Ammon's horn (tissue), 1 donor: ENCODE measurements around the gene PARD3.

Source experiments
- DNase-seq: peaks from one replicate; pipeline ENCODE4 v3.0.0-alpha.2; 2016; ENCODE audit warnings: low spot score

PARD3 gene

DNA sequence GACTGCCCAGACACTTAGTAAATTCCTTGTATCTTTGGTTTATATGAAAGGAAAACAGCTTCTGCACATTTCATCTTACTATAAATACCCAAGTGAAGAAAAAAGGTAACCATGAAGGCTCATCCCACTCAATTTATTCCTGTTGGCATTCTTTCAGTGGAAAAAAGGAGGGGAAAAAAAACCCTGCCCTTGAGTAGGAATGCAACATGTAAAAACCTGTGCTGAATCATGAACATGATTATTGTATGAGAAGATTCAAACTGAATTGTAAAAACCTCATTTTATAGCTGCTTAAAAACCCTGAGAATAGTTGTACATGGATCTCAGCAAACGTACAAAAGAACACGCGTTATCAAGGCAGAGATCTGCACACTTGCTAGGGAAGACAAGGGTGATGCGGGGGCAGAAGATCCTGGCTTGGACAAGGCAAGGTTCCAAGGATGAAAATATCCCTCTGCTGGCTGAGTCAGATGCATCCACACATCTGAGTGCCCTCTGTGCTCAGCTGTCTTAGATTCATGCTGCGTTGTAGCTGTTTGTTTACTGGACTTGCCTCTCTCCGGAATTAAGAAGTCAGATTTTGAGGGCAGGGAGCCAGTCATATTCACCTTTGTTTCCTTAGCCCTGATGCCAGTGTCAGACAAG, 658.2 kb downstream of the PARD3 start:
- peak; percentile 16 for DNase-seq

DNA sequence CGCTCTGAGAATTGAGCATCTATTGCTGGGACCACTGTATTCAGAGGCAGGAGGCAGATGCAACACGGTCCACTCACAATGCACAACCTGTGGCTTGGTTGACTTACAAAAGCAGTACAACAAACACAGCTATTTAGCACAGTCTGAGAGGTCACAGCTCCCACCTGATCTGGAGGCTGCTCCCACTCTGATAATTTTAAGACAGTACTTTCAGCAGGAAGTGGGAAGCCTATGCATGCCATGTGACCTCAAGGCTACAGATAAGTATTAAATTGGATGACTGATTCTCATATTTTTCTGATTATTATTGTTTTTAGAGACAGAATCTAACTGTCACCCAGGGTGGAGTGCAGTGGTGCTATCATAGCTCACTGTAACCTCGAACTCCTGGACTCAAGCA, 659.3 kb downstream of the PARD3 start:
- DNase-seq: no peak

DNA sequence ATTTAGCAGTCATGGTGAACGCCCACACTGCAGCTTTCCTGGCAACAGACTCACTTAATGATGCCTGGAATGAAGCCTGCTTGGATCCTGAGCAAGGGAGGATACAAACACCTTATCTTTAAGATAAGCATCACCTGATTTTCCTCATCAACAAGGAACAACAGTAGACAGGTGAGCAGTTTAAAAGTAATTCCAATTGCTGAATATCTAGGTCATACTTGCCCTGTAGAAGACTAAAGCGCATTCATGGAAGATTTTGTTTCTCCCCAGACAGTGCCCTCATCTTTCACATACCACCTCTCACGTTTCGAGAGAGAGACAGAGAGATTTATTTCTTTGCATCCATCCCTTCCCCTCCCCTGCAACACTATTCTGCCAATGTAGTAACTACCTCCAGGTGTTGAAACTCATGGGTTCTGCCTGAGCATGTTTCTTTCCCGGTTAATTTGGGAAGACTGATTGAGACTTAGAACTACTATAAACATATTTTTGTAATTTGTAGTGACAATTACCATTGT, 660.7 kb downstream of the PARD3 start:
- no peak for DNase-seq

DNA sequence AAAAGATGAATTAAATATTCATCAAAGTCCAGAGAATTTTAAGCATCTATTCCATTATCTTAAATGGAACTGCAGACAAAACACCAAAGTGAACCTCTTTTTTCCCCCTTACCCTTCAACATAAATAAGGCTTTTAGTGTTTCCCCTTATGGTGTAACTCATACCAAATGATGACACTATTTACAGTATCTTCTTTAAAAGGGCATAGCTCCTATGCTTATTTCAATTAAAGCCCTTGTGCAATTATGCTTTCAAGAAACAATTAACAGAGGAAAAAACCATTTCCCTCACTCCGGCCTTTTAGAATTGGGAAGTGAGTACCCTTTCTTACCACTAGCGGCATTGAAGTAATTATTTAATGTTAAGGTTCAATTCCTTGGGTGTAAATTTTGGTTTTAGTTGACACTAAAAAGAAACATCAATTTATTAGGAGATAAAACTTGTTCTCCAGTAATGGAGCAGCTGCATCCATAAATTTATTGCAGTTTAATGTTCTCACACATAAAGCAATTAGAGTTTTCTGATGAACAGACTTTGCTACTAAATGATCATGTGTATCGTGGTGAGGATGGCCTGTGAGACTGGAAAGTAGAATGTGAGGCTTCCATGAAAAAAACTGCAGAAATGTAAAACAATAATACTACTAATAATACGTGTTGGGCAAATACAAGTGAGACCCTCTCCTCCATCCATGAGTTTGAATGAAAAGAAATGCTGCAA, 661.3 kb downstream of the PARD3 start:
- no peak for DNase-seq

DNA sequence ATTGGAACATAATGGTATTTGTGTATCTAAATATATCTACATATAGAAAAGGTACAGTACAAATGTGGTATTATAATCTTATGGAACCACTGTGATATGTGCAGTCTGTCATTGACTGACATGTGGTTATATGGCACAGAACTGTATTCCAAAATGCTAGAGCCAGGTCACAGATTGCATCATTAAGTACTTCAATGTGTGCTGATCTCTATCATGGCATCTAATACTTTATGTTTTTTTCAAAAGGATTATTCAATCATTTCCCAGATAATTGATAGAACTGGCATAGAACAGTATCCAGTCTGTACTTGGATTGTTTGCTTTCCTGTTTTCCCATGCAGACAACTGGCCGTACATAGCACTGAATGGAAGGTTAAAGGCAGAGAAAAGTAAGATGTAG, 662.7 kb downstream of the PARD3 start:
- DNase-seq: no peak

DNA sequence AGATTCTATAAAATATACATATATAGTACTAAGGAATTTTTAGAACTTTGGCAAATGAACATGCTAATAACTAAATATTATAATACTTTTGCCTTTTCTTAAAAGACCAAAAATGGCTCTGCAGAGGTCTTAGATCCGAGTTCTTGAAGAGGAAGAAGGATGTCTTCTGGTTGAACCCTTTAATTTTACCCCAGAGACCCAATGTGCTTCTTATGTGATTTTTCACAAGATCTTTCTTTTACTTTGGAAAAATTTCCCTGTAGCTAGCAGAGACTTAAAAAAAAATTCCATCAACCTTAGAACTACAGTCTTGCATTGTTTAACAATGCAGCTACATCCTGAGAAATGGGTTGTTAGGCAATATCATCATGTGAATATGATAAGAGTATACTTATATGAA, 663.2 kb downstream of the PARD3 start:
- DNase-seq: no peak

DNA sequence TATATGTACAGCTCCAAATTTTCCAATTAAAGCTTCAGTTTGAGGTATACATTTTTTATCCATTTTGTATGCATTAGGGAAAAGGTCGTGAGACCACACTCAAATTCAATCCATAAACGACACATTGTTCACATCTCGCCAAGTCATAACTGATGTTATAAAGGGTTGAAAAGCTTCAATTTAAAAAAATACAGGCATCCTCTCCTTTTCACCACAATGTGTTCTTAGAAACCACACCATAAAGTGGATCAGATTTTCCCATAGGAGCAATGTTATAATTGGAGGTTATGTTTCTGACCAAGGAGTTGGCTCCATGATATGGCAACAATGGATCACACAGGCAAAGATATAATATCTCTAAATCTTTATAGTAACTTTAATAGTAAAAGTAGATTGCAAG, 663.6 kb downstream of the PARD3 start:
- DNase-seq: no peak

DNA sequence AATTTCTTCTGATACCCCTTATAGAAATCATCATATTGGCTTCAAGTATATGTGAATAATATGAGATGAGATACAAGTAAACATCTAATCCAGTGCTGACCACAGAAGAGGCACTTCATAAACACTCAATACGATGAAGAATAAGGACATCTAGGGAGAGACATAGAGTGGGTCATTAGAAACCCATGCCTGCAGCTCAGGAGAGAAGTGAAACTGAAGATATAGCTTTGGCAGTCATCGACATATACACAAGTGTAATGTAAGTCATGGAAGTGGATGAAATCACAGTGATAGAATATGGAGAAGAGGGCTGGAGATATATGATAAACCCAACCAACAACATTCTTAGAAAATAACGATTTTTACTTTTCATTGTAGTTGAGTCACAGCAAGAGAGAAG, 665.0 kb downstream of the PARD3 start:
- no peak for DNase-seq

DNA sequence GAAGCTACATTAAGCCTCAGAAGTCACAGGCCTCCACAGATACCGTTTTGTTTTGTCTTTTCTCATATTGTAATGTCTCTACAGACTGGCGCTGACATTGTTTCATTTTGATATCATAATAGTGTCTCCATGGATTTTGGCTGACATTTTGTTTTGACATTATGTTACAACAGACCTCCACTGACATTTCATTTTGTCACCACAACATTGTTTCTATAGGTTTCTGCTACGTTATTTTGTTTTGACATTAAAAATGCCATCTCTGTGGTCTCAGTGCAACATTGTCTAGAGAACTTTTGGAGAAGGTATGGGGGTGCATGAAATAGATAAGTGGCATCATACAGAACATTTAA, 666.8 kb downstream of the PARD3 start:
- DNase-seq: no peak

DNA sequence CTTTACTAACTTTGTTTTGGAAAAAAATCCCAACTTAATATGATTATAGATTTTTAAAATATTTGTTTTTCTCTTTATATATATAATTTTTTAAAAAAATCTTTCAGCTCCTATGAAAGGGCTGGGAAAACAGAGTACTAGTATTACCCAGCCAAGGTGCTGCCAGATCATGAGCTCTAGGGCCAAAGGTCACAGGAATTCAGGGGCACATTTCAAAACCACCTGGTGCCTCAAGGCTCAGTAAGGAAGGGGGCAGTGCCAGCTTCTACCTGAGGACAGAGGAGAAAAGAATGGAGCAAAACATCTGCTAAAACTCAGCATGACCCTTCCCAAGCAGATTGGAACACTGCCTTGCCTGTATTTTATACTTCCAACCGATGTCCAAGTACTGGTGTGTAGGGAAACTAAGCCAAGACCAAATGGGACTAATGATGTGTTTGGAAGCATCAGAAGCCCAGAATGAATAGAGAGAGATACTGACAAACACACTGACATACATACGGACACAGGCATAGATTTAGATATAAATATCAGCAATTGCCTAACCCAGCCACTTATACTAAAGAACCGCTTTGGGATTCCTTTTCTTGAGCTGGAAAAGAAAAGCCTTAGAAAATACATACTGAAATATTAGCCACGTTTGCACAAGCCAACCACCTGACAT, 667.3 kb downstream of the PARD3 start:
- DNase-seq: no peak

DNA sequence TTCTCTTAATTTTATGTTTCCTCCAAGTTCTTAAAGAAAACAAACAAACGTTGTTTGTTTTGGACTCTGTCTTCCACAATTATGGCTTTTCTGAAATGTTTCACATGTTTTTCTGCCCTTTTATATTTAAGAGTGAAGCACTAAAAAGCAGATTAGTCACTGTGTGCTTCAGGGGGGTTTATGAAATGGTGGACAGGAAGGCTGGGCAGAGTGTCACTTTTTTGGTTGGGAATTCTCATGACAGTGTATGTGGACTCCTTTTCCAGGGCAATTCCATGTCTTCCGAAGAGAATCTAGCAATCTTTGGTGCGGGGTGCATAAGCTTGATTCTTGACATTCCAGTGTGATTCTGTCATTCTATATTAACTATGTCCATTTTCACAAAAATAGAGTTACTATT, 669.4 kb downstream of the PARD3 start:
- DNase-seq: no peak

DNA sequence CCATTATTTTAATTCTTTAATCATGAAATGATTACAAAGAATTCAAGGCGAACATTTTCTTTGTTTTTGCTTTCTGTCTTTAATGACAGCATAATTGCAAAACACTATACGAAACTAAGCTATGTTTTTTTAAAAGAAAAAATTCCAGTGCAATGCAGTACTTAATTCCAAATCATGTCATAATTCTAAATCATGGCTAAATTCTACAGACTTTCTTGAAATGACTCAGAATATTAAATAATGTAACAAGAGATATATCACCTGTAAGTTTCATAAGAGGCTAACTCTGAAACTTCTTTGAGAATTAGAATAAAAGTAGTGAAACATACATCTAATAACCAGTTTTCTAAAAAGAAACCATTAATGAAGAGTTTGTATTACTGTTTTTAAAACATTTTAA, 671.6 kb downstream of the PARD3 start:
- no peak for DNase-seq

DNA sequence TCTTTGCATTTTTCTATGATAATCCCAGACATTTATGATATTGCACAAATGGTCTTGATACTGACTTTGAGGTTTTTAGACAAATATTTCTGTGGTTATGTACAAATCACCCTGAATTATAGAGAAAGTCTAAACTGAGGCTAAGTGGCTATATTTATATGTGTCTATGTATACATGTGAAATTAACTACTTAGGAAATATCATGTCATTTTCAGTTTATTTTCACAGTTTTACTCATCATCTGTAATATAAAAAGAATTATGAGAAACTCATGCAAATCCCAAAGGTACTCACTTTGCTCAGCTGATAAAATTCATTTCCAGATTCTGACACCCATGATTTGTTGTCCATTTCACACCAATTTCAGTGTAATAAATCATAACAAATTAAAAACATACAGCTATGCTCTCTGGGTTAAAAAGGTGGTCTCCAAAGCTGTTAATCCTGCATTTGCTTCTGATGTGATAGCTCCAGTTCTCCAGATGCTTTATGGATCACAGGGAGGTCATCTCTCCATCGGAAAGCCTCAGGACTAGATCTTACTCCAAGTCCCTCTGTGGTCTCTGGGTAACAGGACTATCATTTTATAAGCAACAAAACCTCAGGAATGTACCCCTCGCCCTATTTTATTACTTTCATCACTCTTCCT, 673.9 kb downstream of the PARD3 start:
- DNase-seq: no peak

DNA sequence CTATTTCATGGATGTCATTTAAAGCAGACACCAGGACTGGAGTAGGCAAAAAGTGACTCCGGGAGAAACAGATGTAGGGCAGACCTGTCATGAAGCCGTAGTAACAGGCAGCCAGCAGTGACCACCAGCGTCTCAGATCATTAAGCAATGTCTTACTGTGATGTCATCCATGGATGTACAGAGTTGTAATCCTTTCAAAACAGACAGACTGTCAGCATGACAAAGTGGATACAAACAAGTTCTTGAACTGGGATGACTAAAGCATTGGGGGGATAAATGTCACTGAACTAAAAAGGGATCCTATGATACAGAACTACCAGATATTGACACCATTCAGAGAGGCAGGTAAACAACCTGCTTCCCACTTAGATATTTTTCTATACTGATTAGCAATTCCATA, 675.5 kb downstream of the PARD3 start:
- DNase-seq: no peak

DNA sequence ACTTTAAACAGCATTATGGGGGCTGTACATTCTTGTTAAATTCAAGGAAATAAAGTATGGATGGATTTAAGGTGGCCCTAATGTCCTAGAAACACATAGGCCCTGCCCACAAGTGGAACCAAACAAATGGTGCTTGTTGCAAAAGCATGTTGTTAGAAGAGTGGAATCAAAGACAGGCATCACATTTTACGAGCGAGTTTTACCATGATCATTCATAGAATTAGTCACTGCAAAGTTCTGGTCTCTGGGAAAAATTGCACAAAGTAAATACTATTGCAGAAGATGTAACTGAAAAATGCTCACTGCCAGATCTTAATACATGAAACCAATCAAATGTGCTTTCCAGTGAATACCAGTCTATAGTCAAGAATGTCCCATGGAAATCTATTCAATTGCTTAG, 677.1 kb downstream of the PARD3 start:
- no peak for DNase-seq

DNA sequence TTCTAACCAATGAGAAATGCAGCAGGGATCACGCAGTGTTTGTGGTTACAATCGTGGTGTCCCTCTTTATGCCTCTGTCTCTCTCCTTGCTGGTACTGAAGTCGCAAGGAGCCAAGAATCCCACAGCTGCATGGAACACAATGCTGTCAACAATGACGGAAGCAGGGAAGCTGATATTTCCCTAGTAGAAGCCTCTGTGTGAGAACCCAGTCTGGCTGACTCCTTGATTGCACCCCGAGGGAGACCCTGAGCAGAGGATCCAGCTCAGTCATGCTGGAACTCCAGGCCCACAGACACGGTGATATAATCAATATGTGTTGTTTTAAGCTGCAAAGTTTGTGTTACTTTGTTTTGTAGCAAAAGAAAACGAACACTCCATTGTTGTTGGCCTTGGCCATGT, 677.9 kb downstream of the PARD3 start:
- DNase-seq: no peak

DNA sequence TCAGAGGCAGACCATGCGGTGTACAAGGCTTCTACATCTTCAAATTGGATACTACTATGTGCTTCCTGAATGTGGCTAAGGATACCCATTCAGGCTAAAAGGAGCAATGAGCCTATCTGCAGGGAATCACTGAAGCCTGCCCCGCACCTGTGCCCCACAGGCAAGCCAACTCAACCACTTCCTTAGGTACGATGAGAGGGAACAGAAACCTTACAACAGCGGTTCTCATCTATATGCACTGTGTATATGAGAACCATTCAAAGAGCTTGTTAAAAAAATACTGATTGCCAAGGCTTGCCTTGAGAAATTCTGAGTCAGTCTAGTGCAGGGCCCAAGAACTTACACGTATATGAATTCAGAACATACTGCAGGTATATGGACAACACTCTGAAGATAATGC, 679.6 kb downstream of the PARD3 start:
- no peak for DNase-seq

DNA sequence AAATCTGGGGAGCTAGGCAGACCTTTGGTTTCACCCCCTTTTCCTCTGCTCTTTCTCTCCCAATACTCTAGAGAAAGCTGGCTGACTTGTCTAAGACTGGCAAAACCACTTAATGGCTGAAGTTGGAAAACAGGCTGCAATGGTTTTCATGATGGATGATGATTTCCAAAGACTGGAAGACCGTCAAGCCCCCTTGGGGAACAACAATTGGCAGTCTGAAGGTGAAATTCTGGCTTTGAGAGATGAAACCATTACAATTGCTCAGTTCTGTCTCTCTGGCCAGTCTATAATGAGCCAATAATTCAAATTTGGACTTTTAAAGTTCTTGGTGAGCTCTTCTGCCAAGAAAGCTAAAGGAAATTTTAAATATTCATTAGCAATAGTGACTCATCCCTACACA, 680.5 kb downstream of the PARD3 start:
- no peak for DNase-seq

DNA sequence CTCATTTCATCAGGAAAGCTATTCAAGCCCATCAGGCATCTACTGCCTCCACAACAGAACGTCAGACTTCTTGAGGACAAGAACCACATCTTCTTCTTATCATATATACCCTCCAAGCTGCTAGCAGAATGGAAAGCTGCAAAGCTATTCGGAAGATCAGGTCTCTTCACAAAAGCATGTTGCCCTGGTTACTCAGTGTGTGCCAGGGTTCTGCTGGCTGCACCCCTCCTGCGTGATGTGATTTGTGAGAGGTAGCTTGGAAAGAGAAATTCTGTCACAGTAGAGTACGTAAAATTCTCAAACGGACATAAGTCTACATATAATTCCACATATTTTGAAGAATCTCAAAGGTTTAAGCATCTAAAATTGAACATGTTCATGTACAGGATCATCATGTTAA, 681.7 kb downstream of the PARD3 start:
- DNase-seq: peak; percentile 51

DNA sequence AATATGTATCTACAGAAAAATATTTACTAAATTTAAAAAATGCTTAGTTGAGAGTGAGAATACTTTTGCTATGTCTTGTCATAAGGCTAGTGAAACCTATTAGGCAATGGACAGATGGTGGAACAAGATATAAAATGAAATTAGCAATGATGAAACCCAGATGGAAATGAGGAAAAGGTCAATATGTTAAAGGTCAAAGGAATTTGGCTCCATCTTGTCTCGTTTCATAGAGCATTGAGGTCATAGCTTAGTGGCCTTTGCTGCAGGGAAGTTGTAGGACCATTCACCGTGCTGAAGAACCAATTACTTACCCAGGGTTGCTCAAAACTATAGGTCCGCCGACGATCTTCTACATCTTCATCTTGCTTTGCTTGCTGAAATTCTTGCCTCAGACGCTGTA, 683.9 kb downstream of the PARD3 start:
- DNase-seq: no peak

DNA sequence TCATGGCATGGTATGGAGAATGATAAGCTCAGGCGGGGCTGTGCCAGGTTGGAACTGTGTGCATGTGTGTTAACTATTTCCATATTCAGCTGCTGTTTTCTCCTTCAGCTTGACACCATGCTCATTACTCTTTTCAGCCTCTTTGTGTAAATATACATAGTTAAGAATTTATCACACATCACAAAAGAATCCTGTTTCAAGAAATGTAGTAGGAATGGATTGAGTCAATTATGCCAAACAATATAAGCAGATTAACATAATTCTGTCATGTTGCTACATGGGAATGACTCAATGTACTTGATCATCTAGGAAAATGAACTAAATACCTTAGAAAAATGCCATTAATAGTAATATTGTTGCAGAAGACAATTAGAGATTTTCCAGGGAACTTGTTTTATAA, 687.4 kb downstream of the PARD3 start:
- no peak for DNase-seq

DNA sequence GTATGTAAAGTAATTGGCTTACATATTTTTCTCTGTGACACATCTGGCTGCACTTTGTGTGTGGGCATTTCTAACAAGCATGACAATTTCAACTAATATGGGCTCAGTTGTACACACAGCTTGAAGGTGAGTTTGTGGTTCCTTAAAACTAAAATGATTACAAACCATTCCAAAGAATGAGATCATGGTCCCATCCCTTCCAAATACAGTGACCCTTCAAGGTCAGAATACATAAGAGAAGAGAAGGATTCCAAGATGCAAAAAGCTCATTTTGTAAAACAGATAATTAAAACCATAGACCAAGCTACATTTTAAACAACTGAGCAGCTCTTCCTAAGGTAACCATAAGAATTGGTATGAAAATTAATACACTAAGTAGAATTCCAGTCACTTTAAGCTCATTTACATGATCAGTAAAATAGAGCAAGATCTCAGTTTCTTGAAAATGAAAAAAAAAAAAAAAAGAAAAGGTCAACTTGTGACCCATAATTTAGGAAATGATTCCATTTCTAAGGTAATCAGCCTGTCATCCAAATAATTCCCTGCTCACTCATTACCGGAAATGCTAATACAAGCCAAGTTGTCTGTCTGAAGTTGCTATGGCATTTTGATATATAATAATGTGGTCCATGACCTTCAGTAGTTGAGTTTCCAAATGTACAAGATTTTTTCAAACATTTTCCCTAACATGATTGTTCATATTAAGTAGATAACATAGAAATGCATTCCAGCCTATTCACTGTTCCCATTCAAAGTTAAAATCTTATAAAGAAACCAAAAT, 688.5 kb downstream of the PARD3 start:
- DNase-seq: no peak
